ENCODE results near the gene DOHH.

The DOHH gene

GRCh38 chr19:3478409-3479176, 21.9 kb downstream of the DOHH start:
- no peak for DNase-seq (ENCODE audit: low read depth in 2 of 2)

GRCh38 chr19:3477951-3478350, 22.5 kb downstream of the DOHH start:
- DNase-seq (ENCODE audit: low read depth in 2 of 2): no peak

- no peak for DNase-seq (ENCODE audit: low read depth in 2 of 2)
Observed at GRCh38 chr19:3477506-3477905, 23.0 kb downstream of the DOHH start.

GRCh38 chr19:3476830-3477229, 23.6 kb downstream of the DOHH start:
- DNase-seq (ENCODE audit: low read depth in 2 of 2): no peak

GRCh38 chr19:3475449-3475848, 25.0 kb downstream of the DOHH start:
- no peak for DNase-seq (ENCODE audit: low read depth in 2 of 2)

- DNase-seq (ENCODE audit: low read depth in 2 of 2): no peak
Observed at GRCh38 chr19:3474614-3475013, 25.9 kb downstream of the DOHH start.

DNA sequence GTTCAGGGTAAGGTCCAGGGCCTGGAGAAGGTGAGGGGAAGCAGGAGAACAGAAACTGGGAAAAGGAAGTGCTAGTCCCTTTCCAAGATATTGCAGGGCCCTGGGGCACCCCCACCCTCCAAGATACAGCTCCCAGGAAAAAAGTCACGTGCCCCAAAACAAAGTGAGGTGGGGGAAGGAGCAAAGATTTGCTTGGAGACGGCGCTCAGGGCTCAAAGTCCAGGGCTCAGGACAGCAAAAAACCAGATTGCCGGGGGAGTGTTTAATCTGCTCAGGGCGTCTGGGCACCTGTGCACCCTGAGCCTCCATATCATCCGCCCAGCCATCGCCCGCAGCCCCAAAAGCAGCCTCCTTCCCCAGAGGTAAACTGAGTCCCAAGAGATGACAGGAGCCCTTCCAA, 26.5 kb downstream of the DOHH start:
- DNase-seq (ENCODE audit: low read depth in 2 of 2): no peak

- DNase-seq (ENCODE audit: low read depth in 2 of 2): peak in 1 of 2 donors; percentile 51
Observed at GRCh38 chr19:3471954-3472655, 28.4 kb downstream of the DOHH start.

GRCh38 chr19:3470500-3471128, 29.9 kb downstream of the DOHH start:
- no peak for DNase-seq (ENCODE audit: low read depth in 2 of 2)

DNA sequence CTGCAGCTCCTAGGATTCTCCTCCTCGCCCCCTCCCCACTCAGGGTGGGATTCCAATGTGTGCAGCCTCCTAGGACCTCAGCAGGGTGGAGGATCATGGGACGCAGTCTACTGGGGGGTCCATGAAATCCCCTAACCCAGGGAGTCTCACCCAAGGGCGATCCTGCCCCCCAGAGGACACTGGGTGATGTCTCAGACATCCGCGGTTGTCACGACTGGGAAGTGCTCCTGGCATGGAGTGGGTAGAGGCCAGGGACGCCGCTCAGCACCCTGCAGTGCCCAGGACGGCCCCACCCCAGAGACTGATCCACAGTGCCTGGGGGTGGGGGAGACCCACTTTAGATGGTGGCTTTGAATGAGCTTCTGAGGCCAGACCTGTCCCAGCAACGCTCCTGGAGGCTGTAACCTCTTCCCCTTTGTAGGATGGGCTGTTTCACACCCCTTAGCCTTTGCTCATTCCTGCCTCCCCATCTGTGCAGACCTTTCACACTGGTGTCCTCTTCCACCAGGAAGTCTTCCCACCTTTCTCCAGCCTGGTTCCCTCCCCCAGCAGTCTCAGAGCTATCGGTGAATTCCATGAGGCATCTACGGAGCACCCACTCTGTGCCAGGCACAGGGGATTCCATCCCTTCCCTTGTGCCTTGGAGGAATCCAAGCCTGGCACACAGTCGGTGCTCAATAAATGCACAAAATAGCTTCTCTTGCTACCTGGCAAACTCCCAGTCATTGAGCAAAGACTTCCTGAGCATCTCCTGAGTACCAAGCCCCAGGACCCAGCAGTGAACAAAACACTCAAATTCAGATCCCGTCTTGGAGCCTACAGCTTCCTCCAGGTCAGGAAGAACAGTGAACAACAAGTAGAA, 30.6 kb downstream of the DOHH start:
- DNase-seq (ENCODE audit: low read depth in 2 of 2): no peak

GRCh38 chr19:3468211-3468610, 32.3 kb downstream of the DOHH start:
- DNase-seq (ENCODE audit: low read depth in 2 of 2): no peak

DNA sequence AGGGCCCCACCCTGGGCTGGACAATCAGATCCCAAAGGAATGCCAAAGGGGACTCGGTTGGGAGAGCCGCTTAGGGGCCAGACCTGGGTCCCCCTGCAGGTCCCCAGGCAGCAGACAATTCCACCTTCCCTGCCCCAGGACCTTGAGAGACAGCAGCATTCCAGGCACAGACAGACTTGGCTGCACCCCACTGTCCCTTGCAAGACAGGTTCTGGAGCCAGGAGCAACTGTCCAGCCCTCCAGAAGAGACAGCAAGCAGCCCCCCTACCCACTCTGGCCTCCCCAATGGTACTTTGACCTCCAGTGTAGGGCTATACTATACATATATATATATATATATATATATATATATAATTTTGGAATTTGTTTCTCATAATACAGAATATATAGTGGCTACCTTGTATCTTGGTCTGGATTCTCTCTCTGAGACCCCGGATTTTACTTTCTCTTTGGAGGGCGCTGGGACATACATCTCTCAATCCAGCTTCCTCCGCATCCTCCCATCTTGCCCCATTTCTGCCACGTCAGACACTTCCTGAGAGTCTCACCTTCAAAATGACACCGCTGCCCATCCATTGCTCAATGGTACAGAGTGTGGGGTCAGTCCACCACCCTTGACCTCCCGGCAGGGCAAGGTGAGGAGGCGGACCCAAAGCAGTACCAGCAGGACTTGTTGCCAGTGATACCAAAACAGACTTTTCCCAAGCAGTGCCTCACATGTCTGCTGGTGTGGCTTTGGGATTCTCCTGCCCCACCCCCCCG, 32.9 kb downstream of the DOHH start:
- DNase-seq (ENCODE audit: low read depth in 2 of 2): no peak

DNA sequence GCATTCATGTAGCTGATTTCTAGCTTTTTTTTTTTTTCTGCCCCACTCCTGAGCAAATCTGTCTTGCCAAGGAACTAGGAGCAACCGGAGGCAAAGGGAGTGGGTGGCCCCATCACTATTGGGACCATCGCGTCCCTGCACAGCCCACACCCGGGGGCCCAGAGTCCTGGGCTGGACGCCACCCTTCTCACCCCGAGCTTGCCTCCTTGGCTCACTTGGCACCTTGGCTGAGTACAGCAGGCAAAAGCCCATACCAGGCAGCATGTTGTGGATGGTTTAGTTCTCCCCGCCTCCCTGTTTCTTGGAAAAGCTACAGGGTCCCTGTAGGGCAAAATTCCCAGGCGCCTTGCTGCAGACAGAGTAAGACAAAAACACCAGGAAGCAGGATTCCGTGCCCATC, 33.8 kb downstream of the DOHH start:
- no peak for DNase-seq (ENCODE audit: low read depth in 2 of 2)

DNA sequence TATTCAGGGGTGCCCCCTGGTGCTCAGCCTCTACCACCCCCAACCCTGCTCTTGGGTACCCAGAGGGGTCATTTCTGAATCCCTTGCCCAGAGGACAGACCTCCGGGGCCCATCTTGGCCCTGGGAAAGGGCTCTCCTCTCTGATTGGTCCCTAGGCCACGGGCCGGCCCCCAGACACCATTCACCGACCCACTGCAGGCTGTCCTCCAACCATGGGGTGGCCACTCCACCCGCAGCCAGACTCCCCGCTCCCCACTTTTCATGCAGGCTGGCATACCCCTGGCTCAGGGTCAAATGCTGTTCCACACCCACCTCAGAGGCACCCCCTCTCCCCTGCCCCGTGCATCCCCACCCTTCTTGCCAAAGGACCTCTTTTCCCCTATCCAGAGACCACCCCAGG, 34.9 kb downstream of the DOHH start:
- no peak for DNase-seq (ENCODE audit: low read depth in 2 of 2)

DNA sequence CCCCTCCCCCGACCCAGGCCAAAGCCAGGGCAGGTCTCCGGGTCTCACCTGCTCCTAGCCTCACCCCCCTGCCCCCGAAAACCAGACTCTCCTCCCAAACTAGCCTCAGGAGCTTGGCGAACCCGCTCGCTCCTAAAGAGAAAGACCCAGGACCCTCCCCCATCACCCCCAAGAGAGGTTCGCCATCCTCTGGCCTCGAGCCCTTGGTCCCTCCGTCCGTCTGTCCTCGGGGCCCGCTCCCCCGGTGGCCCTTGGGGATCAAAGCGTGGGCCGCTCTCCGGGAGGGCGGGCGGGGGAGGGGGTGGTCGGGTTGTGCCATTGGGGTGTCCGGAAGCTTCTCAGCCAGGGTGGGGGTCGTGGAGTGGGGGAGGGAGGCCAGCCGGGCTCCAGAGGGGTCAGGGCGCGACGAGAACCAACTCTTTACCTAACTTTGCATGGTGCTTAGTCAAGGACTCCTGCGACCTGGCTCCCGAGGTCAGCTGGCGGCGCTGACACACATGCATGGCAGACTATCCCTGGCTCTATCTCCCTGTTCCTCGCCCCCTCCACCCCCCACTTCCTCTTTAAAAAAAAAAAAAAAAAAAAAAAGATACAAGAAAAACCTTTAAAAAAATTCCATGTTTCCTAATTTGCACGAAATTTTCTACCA, 35.8 kb downstream of the DOHH start:
- DNase-seq (ENCODE audit: low read depth in 2 of 2): no peak

DNA sequence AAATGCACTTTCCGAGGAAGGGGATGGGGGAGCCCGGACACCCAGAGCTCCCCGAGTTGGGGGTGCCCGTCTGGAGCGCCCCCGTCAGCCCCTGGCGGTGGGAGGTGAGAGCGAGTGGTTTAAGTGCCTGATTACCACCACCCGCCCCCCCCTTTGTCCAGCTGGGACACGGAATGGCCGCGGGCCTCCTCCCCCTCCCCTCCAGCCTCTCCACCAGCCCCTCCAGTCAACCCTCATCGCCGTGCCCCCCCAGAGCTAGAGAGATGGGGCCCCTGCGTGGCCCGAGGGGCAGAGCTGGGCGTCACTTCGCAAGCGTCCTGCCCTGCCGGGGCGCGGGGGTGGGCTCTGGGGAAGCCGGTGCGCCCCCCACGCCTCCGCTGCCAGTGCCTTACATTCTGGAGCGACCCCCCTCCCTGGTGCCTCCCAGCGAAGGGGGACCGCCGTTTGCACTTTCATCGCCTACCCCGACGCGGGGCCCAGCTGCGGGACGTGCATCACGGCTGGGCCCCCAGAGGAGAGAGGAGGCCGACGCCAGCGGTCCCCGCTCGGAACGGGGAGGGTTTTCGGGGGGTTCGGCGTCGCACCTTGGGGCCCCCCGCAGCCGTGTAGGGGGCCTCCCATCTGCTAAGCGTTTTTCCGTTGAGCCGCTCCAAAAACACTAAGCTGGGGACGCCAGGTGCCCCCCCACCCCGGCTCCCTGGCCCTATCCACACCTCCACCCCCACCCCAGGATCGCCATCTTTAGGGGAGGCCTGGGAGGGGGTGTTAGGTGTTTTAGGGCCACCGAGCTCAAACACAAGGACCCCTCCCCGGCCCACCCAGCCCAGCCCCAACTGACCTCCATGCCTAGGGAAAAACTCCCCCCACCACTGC, 36.5 kb downstream of the DOHH start:
- no peak for DNase-seq (ENCODE audit: low read depth in 2 of 2)

- no peak for DNase-seq (ENCODE audit: low read depth in 2 of 2)
Observed at GRCh38 chr19:3462991-3463713, 37.3 kb downstream of the DOHH start.

GRCh38 chr19:3459965-3460582, 40.4 kb downstream of the DOHH start:
- no peak for DNase-seq (ENCODE audit: low read depth in 2 of 2)

Measured in stimulated activated CD4-positive, alpha-beta T cell treated with anti-CD3 and anti-CD28 coated beads, Interleukin-4, amount 100 ng/mL, for 48 hours (primary cell).